WTC11 (cell line): ENCODE results near the gene ACBD4. TPM values are rescaled to one million over a fixed set of nuclear protein-coding genes. Genes with fewer than 3 reads are reported as not detected.

Experiments
- ATAC-seq: fragments of 200-7000 bp; cut with Tn5 transposase; 2 replicates; pipeline ENCODE4 v1.10.0; 2021; ENCODE audit warnings: mild to moderate bottlenecking, moderate library complexity
- CTCF ChIA-PET: fragments of 300-600 bp; sonication (Branson Sonifier 250); formaldehyde crosslinking; loops from one replicate; lab custom pipeline; 2021; ENCODE audit warnings: antibody characterized with exemption; lab: Charles Lee
- POLR2A ChIA-PET: fragments of 350-600 bp; sonication (Branson Sonifier 250); formaldehyde crosslinking; loops from one replicate; lab custom pipeline; 2021; ENCODE audit warnings: antibody characterized with exemption; lab: Charles Lee
- DNase-seq: peaks from one replicate; pipeline ENCODE4 v3.0.0; 2021; ENCODE audit warnings: low spot score
- H3K27ac Mint-ChIP-seq: 2 replicates; pipeline ENCODE4 v1.8.0; 2021; ENCODE audit warnings: mixed read lengths
- H3K27me3 Mint-ChIP-seq: 2 replicates; pipeline ENCODE4 v1.8.0; 2021; ENCODE audit warnings: low read depth, mild to moderate bottlenecking, moderate library complexity, mixed read lengths
- H3K36me3 Mint-ChIP-seq: 2 replicates; pipeline ENCODE4 v1.8.0; 2021; ENCODE audit warnings: mixed read lengths
- H3K4me1 Mint-ChIP-seq: 2 replicates; pipeline ENCODE4 v1.8.0; 2022; ENCODE audit warnings: mixed read lengths
- H3K4me3 Mint-ChIP-seq: 2 replicates; pipeline ENCODE4 v1.8.0; 2021; ENCODE audit warnings: mild to moderate bottlenecking, moderate library complexity, mixed read lengths
- H3K9me3 Mint-ChIP-seq: 2 replicates; pipeline ENCODE4 v1.8.0; 2021; ENCODE audit warnings: mixed read lengths
- ATF1 ChIP-seq: sonication (generic); formaldehyde crosslinking; IDR thresholded peaks from 2 replicates; pipeline ENCODE4 v1.8.1; 2023; ENCODE audit warnings: mild to moderate bottlenecking, moderate library complexity, missing genetic modification reagents
- ATF6 ChIP-seq: sonication (generic); formaldehyde crosslinking; IDR thresholded peaks from 2 replicates; pipeline ENCODE4 v1.8.1; 2023; ENCODE audit warnings: mild to moderate bottlenecking, missing genetic modification reagents
- CDX4 ChIP-seq: fragments of 250-450 bp; sonication (Bioruptor Pico); IDR thresholded peaks from 2 replicates; pipeline ENCODE4 v1.9.0; 2021; ENCODE audit warnings: moderate library complexity, mild to moderate bottlenecking, inconsistent platforms, borderline replicate concordance
- ERG ChIP-seq: fragments of 250-450 bp; sonication (Bioruptor Pico); IDR thresholded peaks from 2 replicates; pipeline ENCODE4 v1.8.0; 2021; ENCODE audit warnings: mild to moderate bottlenecking
- ETV6 ChIP-seq: sonication (generic); formaldehyde crosslinking; IDR thresholded peaks from 2 replicates; pipeline ENCODE4 v1.8.1; 2022; ENCODE audit warnings: mild to moderate bottlenecking, missing genetic modification reagents
- GRHL2 ChIP-seq: fragments of 250-450 bp; sonication (Bioruptor Pico); IDR thresholded peaks from 2 replicates; pipeline ENCODE4 v1.8.0; 2022; ENCODE audit warnings: mild to moderate bottlenecking, moderate library complexity; ENCODE audit not compliant: insufficient replicate concordance, severe bottlenecking
- KAT7 ChIP-seq: sonication (generic); formaldehyde crosslinking; IDR thresholded peaks from 2 replicates; pipeline ENCODE4 v1.8.1; 2023; ENCODE audit warnings: missing genetic modification reagents, mild to moderate bottlenecking, borderline replicate concordance
- NFATC4 ChIP-seq: fragments of 250-450 bp; sonication (Bioruptor Pico); IDR thresholded peaks from 2 replicates; pipeline ENCODE4 v1.9.0; 2021; ENCODE audit warnings: mild to moderate bottlenecking
- SMAD4 ChIP-seq: sonication (generic); formaldehyde crosslinking; IDR thresholded peaks from 2 replicates; pipeline ENCODE4 v1.8.0; 2022; ENCODE audit warnings: mild to moderate bottlenecking, missing genetic modification reagents
- TEAD1 ChIP-seq: sonication (generic); formaldehyde crosslinking; IDR thresholded peaks from 2 replicates; pipeline ENCODE4 v1.8.0; 2022; ENCODE audit warnings: mild to moderate bottlenecking, missing genetic modification reagents
- USF1 ChIP-seq: sonication (generic); formaldehyde crosslinking; IDR thresholded peaks from 2 replicates; pipeline ENCODE4 v1.8.0; 2022; ENCODE audit warnings: mild to moderate bottlenecking, missing genetic modification reagents
- ZNF121 ChIP-seq: sonication (generic); formaldehyde crosslinking; IDR thresholded peaks from 2 replicates; pipeline ENCODE4 v1.8.0; 2023; ENCODE audit warnings: missing genetic modification reagents
- ZNF138 ChIP-seq: sonication (generic); formaldehyde crosslinking; conservative IDR thresholded peaks from 2 replicates; pipeline ENCODE4 v1.8.1; 2022; ENCODE audit warnings: mild to moderate bottlenecking, moderate library complexity, missing genetic modification reagents
- ZNF396 ChIP-seq: fragments of 250-450 bp; sonication (Bioruptor Pico); IDR thresholded peaks from 2 replicates; pipeline ENCODE4 v1.8.0; 2021; ENCODE audit warnings: mild to moderate bottlenecking, moderate library complexity, borderline replicate concordance
- ZNF423 ChIP-seq: fragments of 250-450 bp; sonication (Bioruptor Pico); IDR thresholded peaks from 2 replicates; pipeline ENCODE4 v2.1.2; 2022; ENCODE audit warnings: mild to moderate bottlenecking, moderate library complexity
- total RNA-seq: library from RNA; stranded (reverse); gene quantifications from 3 replicates; pipeline ENCODE4 v1.2.3, GENCODE V29; 2021
- TF ChIP-seq, protein P1 (sequence below): sonication (generic); formaldehyde crosslinking; IDR thresholded peaks from 2 replicates; pipeline ENCODE4 v1.8.1; 2022; ENCODE audit warnings: low read depth, mild to moderate bottlenecking, moderate library complexity, missing genetic modification reagents, borderline replicate concordance
- TF ChIP-seq, protein P2 (sequence below): fragments of 250-450 bp; sonication (Bioruptor Pico); IDR thresholded peaks from 2 replicates; pipeline ENCODE4 v1.9.0; 2021; ENCODE audit warnings: mild to moderate bottlenecking
- TF ChIP-seq, protein P3 (sequence below): sonication (generic); formaldehyde crosslinking; IDR thresholded peaks from 2 replicates; pipeline ENCODE4 v1.8.1; 2023; ENCODE audit warnings: mild to moderate bottlenecking, missing genetic modification reagents, moderate library complexity
- TF ChIP-seq, protein P4 (sequence below): fragments of 250-450 bp; sonication (Bioruptor Pico); conservative IDR thresholded peaks from 2 replicates; pipeline ENCODE4 v1.9.0; 2021; ENCODE audit warnings: mild to moderate bottlenecking
- TF ChIP-seq, protein P5 (sequence below): sonication (generic); formaldehyde crosslinking; IDR thresholded peaks from 2 replicates; pipeline ENCODE4 v1.8.1; 2022; ENCODE audit warnings: mild to moderate bottlenecking, missing genetic modification reagents, moderate library complexity, borderline replicate concordance

Gene ACBD4
- total RNA-seq, 1 experiment from 2014 or later = 12.7 TPM

GRCh38 chr17:45086391-45086790 lies 49.1 kb upstream of the ACBD4 start:
- H3K27me3 Mint-ChIP-seq = no peaks in the 10 kb centered on the region
- H3K36me3 Mint-ChIP-seq = peaks cover 65% of the 10 kb centered on the region
- no peaks in the 10 kb centered on the region for H3K9me3 Mint-ChIP-seq
- DNase-seq (no peak), ATAC-seq (no peak)
- ChIA-PET CTCF (interaction anchor here (1.0 to 1.5 kb wide), 2 partner anchors 13 to 49 kb away, joined by 3 to 10 read pairs; partner anchors contain the start of gene ACBD4), POLR2A (no interaction called here)
- H3K4me1 Mint-ChIP-seq = peaks cover 7% of the 10 kb centered on the region
- H3K27ac Mint-ChIP-seq = no peak overlapping the region
- no peak overlapping the region for H3K4me3 Mint-ChIP-seq
- TF ChIP-seq ZNF396 (CRISPR knock-in tag) (no peak), ATF6 (CRISPR knock-in tag) (no peak), ETV6 (no peak), CDX4 (CRISPR knock-in tag) (no peak), ATF1 (no peak), USF1 (CRISPR knock-in tag) (no peak), ZNF121 (no peak), ZNF138 (CRISPR knock-in tag) (no peak), NFATC4 (CRISPR knock-in tag) (no peak), GRHL2 (no peak), TEAD1 (CRISPR knock-in tag) (no peak), ZNF423 (CRISPR knock-in tag) (no peak), KAT7 (CRISPR knock-in tag) (no peak), ERG (CRISPR knock-in tag) (no peak), SMAD4 (no peak)
- TF ChIP-seq, protein P1, sequence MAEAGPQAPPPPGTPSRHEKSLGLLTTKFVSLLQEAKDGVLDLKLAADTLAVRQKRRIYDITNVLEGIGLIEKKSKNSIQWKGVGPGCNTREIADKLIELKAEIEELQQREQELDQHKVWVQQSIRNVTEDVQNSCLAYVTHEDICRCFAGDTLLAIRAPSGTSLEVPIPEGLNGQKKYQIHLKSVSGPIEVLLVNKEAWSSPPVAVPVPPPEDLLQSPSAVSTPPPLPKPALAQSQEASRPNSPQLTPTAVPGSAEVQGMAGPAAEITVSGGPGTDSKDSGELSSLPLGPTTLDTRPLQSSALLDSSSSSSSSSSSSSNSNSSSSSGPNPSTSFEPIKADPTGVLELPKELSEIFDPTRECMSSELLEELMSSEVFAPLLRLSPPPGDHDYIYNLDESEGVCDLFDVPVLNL (CRISPR knock-in tag) = no peak
- TF ChIP-seq, protein P2, sequence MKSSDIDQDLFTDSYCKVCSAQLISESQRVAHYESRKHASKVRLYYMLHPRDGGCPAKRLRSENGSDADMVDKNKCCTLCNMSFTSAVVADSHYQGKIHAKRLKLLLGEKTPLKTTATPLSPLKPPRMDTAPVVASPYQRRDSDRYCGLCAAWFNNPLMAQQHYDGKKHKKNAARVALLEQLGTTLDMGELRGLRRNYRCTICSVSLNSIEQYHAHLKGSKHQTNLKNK (CRISPR knock-in tag) = no peak

DNA sequence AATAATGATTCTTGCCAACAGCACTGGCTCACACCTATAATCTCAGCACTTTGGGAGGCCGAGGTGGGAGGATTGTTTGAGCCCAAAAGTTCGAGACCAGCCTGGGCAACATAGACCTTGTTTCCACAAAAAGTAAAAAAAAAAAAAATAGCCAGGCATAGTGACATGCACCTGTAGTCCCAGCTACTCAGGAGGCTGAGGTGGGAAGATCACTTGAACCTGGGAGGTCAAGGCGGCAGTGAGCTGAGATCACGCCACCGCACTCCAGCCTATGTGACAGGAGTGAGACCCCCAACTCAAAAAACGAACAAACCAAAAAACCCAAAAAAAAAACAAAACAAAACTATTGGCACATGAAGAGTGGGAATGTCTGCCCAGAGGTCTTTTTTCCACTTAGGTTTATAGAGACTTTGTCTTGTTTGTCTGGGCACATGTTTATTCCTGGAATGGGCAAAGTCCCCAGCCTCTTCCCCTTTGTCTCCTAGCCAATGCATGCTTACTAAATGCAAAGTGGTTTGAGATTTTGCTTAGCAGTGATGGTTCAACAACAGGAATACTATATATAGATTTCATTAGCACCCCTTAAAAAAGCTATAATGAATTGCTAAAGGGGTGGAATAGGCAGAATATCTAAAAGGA lies 48.5 kb upstream of the ACBD4 start:
- H3K4me1 Mint-ChIP-seq = peaks cover 7% of the 10 kb centered on the region
- no peaks in the 10 kb centered on the region for H3K27me3 Mint-ChIP-seq
- H3K4me3 Mint-ChIP-seq = no peak overlapping the region
- ChIA-PET POLR2A (no interaction called here), CTCF (interaction anchor here (0.6 to 4.0 kb wide), 3 partner anchors 13 to 49 kb away, joined by 3 to 28 read pairs (median 4); partner anchors contain the start of gene ACBD4)
- no peak for DNase-seq
- peaks cover 65% of the 10 kb centered on the region for H3K36me3 Mint-ChIP-seq
- H3K9me3 Mint-ChIP-seq = no peaks in the 10 kb centered on the region
- H3K27ac Mint-ChIP-seq = no peak overlapping the region
- no peak for ATAC-seq
- TF ChIP-seq, protein P2 (CRISPR knock-in tag) = no peak
- TF ChIP-seq, protein P3, sequence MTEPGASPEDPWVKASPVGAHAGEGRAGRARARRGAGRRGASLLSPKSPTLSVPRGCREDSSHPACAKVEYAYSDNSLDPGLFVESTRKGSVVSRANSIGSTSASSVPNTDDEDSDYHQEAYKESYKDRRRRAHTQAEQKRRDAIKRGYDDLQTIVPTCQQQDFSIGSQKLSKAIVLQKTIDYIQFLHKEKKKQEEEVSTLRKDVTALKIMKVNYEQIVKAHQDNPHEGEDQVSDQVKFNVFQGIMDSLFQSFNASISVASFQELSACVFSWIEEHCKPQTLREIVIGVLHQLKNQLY (CRISPR knock-in tag) = no peak
- TF ChIP-seq, protein P4, sequence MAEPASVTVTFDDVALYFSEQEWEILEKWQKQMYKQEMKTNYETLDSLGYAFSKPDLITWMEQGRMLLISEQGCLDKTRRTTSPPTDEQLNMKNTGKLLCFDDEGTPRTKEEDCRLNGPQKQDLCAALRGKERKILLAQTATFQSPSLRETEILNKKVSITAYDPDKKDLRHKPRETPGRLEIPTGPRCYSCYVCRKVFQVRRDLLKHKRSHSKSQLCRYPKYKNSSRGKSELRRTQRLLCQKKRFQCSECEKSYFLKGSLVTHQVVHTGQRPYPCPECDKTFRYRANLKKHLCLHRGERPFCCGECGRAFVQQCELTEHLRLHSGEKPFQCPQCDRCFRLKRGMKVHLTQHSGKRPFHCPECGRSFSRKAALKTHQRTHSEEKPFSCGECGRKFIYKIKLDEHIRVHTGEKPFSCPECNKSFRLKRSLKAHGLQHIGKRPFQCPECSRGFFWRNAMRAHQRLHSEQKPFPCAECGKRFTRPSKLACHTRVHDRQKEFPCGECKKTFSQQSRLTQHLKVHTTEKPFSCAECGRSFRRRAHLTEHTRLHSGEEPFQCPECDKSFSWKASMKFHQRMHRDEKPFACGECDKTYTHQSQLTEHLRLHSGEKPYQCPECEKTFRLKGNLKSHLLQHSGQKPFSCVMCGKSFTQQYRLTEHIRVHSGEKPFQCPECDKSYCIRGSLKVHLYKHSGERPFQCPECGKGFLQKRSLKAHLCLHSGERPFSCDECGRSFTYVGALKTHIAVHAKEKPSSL (CRISPR knock-in tag) = no peak
- TF ChIP-seq ETV6 = no peak
- TF ChIP-seq, protein P5, sequence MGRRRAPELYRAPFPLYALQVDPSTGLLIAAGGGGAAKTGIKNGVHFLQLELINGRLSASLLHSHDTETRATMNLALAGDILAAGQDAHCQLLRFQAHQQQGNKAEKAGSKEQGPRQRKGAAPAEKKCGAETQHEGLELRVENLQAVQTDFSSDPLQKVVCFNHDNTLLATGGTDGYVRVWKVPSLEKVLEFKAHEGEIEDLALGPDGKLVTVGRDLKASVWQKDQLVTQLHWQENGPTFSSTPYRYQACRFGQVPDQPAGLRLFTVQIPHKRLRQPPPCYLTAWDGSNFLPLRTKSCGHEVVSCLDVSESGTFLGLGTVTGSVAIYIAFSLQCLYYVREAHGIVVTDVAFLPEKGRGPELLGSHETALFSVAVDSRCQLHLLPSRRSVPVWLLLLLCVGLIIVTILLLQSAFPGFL = no peak
